ENCODE results near the gene RAB7A.
"Not testable (repeated sequence)": the region's sequence is repeated elsewhere in the genome, so short reads cannot be mapped to it uniquely, and the experiment has no call there.

GRCh38 chr3:128773189-128773588 is 47.2 kb downstream of the RAB7A start:
- TF ChIP-seq HDAC2 (IDR thresholded peaks at IDR 0.05; ENCODE audit: borderline replicate concordance in 1 of 2, low read depth in 2 of 2, low read length in 2 of 2); RXRA (IDR thresholded peaks at IDR 0.05; ENCODE audit: insufficient read depth, low read depth, low read length); E2F6 (IDR thresholded peaks at IDR 0.05); SIN3A (conservative IDR thresholded peaks at IDR 0.05 in 1 of 2, IDR thresholded peaks at IDR 0.05 in 1 of 2; ENCODE audit: low read depth in 1 of 2, low read length in 2 of 2); ASH2L (IDR thresholded peaks at IDR 0.05; ENCODE audit: low read length): not testable (repeated sequence)

Measured in H1 (cell line).